Activated CD4-positive, alpha-beta T cell treated with anti-CD3 and anti-CD28 coated beads, Interleukin-2, amount 50 U/mL, for 16 hours (primary cell): ENCODE results near the gene CAPN15.

Source experiments
- DNase-seq: peaks from one replicate; pipeline ENCODE4 v3.0.0-alpha.2; 2020

CAPN15 gene

DNA sequence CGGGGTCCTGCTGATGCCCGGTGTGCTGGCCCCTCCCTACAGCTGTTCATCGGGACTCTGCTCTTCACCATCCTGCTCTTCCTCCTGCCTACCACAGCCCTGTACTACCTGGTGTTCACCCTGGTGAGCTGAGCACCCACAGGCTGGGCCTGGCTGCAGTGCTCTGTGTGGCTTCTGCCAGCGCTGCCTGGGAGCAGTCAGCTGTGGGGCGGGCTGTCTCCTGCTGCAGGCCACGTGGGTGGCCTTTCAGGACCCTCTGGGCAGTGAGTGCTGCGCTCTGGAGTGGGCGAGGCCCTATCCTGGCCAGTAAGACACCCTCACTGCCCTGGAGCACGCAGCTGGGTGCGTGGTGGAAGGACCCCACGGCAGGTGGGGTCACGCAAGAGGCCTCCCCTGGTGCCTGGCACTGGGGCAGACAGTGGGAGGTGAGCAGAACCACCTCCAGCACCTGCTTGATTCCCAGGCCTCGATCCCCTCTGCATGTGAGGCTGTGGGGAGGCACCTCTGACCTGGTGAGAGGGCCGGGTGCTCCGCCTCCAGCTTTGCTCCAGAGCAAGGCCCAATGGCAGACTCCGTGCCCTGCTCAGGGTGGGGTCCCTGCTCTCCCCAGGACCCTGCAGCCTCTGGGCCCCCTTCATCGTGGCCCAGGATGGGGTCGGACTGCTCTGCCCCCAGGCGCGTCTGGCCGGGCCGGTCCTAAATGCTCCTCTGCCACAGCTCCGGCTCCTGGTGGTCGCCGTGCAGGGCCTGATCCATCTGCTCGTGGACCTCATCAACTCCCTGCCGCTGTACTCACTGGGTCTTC, 52.8 kb downstream of the CAPN15 start:
- DNase-seq = no peak

DNA sequence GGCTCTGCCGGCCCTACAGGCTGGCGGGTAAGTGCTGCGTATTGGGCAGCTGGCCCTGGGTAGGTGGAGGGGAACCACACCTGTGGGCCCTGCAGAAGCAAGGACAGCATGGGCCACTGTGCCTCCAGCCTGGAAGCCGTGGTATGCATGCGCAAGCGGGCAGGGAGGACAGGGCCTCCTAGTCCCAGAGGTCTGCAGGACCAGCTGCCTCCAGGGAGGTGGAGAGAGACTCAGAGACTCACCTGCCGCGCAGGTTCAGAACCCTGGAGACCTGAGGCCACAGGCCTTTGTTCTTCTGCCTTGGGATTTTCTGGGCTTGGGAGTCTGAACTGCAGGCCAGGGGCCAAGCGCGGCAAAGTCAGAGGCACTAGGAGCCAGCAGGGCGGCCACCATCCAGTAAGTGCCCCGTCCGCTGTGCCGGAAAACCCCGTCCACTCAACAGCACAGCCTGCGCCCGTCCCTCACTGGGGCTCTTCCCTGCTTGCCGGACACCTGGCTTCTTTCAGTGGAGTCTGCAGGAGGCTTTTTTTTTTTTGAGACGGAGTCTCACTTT, 53.5 kb downstream of the CAPN15 start:
- DNase-seq = no peak

DNA sequence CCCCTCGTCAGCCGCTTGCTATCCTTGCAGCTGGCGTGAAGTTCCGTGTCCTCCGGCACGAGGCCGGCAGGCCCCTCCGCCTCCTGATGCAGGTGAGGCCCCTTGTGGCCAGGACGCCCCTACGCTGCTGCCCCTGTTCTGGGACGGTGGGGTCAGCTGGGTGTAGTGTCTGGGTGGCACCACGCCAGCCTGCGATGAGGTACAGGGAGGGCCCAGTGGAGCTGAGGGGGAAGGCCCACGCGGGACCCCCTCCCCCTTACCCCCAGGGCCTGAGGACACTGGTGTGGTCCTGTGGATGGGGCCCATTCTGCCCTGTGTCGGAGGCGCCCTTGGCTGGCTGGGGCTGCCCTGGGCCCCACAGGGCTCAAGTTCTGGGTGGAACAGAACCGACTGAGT, 54.7 kb downstream of the CAPN15 start:
- no peak for DNase-seq

DNA sequence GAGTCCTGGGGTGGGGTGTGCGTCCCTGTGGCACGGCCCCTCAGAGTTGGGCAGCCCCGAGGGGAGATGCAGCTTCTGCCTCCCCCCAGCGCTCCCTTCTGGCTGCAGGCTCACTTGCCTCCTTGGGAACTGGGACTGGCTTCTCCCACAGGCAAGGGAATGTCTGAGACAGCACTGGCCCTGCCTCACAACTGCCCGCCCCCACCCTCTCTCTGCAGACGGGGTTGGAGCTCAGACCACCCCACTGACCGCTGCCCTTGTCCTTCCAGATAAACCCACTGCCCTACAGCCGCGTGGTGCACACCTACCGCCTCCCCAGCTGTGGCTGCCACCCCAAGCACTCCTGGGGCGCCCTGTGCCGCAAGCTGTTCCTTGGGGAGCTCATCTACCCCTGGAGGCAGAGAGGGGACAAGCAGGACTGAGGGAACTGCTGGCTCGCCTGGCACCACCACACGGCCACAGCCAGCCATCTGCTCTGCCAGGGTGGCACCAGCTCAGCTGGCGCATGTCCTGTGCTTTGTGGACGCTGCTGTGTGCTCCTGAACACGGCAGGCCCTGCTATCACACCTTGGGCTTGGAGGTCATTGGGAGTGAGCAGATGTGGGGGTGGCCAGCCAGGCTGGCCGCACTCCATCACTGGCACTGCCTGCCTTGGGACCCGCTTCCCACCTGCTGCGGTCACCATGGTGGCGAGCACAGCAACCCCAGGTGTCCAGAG, 55.3 kb downstream of the CAPN15 start:
- DNase-seq = no peak

DNA sequence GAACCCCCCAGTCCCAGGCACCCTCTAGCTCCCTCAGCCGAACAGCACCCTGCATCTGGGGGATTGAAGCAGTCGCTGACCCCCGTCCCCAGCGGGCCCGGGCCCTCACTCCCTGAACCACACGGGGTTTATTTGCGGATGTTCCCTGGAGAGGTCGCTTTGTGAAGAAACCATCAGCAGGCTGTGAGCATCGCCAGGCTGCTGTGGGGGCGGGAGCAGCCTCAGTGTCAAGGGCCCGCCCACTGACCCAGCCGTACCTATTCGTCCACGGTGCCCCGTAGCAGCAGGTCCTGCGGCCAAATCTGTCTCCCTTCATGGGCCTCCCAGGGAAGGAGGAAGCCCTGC, 55.9 kb downstream of the CAPN15 start:
- DNase-seq = no peak

DNA sequence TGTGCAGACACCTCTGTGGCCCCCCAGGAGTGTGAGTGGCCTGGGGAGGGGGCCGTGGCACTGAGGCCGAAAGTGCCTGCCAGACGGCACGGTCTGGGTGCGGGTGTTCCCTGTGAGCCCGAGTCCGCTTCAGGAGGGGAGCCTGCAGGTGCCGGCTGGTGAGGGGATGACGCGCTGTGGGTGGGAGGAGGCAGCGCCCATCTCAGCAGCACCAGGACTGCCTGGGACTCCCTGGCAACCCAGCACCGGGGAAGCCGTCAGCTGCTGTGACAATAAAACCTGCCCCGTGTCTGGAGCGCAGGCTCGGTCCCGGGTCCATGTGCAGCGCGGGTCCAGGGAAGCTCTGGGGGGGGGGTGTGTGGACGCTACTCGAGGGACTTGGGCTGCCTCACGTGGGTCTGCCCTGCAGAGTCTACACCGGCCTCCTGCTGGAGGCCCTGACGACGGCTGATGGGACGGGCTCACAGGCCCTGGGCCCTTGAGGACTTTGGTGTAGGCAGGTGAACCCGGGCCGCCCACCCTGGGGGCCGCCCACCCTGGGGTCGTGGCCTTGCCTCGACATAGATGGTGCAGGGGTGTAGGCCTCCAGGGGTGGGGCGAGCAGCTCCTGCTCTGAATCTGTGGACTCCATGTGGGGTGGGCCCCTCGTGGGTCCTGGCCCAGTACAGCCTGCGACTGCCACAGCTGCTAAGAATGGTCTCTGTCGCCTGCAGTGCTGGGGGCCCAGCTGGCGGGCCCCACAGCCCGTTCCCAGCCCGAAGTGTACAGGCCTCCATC, 56.5 kb downstream of the CAPN15 start:
- no peak for DNase-seq

DNA sequence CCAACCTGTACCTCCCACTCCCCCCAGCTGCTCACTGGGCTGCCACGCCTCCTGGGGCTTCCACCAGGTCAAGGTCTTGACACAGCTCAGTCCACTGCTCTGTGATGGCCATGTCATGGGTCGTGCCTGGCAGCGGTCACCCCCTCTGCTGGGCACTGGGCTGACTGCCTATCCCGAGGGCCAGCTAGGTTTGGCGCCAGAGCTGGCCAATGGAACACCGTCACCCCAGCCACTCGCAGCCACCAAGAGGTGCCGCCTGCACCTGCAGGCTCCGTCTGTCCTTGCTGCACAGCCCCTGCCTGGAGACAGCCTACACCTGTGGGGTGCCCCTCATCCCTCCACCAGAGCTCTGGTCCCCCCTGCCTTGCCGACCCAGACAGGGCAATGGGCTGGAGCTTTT, 57.8 kb downstream of the CAPN15 start:
- DNase-seq = no peak

DNA sequence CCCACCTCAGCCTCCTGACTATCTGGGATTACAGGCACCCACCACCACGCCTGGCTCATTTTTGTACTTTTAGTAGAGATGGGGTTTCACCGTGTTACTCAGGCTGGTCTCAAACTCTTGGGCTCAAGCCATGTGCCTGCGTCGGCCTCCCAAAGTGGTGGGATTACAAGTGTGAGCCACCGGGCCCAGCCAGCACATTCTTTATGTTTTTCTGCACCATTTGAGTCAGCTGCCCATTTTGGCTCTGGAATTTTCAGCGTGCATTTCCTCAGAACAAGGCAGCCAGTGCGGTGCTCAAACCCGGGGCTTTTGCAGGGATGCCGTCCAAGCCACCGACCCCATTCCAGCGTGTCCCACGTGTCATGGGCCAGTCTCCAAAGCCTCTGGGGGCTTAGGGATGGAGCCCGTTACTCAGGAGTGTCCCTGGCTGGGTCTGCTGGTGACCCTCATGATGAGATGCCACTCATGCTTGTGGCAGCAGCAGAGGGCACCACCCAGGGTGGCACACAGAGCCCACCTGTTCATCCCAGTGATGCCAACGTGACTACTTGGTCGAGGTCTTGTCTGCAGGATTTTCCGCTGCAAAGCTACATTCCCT, 58.6 kb downstream of the CAPN15 start:
- DNase-seq = no peak

DNA sequence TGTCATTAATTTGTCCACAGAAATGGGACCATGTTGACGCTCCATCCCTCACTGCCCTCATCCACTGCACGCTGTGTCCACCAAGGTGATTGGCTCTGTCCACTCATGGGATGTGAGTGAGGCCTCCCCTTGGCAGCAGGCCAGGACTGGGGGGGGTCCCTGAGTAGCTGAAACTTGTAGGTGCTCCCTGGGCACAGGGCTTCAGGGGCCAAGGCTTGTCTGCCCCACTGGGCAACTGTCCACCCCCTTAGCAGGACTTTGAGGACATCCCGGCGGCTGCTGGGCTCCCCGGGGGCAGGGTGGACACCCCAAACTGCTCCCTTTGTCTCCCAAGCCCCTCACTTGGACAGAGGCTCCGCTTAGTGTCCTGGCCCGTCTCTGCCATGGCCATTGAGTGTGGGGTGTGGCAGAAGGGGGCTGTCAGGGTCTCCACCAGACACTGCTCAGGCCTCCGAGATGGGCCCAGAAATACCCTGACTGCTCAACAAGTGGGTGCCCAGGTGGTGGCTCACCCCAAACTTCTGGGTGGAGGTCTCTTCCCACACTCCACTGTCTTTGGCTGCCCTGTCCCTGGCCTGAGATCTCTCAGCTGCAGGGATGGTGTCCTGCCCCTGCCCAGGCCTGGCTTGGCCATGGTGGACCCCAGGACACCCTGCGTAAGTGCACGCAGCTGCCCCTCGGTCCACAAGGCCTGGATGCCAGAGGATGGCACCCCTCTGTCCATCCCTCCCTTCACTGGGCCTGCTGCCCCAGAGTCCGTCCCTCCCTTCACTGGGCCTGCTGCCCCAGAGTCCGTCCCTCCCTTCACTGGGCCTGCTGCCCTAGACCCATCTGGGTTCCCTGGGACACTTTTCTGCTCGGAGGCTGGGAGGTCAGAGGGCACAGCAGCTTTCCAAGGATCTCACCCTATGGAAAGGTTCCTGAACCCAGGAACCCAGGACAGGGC, 59.4 kb downstream of the CAPN15 start:
- no peak for DNase-seq

DNA sequence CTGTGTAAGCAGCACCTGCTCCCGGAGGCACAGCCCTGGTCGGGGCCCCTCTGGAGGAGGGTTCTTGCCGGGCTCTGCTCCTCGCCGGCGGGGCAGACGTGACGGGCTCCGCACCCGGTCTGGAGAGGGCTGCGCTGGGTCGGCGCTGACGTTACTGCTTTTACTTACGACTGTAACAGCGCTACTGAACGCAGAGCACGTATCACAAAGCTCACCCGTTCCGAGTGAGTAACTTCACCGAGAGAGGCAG, 61.1 kb downstream of the CAPN15 start:
- peak; percentile 66 for DNase-seq

DNA sequence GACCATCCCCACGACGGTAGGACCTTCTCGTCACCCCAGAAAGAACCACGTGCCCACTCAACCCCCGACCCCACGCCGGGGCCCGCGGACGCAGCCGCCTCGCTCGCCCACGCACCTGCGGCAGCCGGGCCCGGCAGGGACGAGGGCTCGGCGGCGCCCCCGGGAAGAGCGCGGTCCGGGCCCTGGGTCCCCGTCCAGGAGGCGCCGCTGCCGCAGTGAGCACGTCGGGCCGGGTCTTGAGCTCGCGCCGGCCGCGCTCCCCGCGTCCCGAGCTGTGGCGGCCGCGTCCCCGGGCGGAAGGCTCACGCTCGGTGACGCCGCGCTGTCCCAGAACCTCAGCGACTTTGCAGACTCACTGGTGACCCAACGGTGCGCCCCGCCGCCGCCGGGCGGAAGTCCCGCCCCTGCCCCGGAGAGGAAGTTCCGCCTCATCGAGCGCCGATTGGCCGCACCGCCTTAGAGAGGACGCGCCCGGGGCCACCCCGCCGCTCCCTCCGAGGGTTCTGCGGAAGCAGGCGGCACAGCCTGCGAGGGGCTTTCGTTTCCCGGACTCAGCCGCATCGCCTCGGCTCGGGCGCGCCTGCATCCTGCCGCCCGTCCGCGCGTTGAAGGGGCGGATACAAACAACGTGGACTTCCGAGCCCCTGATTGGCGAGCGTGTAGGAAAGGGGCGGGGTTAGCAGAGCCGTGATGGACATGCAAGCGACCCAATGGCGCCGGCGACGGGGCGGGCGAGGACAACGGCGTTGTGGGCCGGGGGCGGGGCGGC, 61.6 kb downstream of the CAPN15 start:
- DNase-seq = peak; percentile 97

DNA sequence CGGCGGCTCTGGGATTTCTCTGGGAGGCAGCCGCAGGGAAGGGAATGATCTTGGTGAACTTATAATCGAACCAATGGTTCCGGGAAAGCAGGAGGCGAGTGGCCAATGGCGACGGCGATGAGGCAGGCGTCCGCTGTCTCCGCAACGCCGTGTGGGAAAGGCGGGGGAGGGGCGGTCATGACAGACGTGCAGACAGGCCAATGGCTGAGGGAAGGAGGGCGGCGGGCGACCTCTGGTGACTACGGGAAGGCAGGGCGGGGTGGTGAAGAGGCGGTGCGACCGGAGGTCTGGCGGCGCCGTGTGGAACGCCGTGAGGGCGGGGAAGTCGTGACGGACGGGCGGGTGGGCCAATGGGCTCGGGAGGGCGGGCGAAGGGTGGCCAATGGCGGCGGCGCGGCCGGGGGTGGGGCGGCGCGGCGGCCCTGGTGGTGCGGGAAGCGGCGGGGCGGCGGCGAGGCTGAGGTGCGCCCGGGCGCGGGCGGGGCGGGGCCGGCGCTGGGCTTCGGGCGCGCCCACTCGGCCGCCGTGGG, 62.2 kb downstream of the CAPN15 start, which contains the start of gene RAB40C:
RAB40C (plus strand) TSS at position 409 of the 530 bp plus-strand sequence. CDS start 226 bp downstream, outside the sequence.
- peak; percentile 99 for DNase-seq

DNA sequence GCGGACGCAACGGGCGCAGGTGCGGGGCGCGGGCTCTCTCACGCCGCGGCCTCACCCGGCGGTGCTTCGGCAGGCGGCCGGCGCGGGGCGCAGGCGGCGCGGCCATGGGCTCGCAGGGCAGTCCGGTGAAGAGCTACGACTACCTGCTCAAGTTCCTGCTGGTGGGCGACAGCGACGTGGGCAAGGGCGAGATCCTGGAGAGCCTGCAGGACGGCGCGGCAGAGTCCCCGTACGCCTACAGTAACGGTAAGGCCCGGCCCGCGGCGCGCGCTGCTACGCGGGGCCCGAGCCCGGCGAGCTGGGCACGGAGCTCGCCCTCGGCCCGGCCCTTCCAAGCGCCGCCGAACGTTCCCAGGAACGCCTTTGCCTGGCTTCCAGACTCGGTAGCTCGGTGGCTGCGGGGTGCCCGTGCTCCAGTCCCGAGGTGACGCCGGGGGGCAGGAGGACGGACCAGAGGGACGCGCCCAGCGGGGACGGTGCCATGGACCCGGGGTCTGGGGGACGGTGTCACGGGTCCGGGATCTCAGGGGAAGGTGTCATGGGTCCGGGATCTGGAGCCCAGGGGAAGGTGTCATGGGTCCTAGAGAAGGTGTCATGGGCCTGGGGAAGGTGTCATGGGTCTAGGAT, 62.8 kb downstream of the CAPN15 start:
- no peak for DNase-seq

DNA sequence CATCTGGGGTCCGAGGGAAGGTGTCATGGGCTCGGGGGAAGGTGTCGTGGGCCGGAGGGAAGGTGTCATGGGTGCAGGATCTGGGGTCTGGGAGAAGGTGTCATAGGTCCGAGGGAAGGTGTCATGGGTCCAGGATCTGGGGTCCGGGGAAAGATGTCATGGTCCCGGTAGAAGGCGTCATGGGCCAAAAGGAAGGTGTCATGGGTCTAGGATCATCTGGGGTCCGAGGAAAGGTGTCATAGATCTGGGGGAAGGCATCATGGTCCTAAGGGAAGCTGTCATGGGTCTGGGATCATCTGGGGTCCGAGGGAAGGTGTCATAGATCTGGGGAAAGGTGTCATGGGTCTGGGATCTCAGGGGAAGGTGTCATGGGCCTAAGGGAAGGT, 63.3 kb downstream of the CAPN15 start:
- DNase-seq = no peak

DNA sequence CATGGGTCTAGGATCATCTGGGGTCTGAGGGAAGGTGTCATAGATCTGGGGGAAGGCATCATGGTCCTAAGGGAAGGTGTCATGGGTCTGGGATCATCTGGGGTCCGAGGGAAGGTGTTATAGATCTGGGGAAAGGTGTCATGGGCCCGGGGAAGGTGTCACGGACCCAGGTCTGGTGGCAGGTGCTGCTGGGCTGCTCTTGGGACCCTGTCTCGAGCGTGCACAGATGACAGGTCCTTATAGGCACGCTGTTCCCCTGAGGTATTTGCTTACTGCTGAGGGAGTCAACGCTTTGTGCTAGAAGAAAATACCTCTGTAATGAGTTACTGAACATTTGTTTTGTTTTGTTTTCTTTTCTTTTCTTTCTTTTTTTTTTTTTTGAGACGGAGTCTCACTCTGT, 63.7 kb downstream of the CAPN15 start:
- no peak for DNase-seq

DNA sequence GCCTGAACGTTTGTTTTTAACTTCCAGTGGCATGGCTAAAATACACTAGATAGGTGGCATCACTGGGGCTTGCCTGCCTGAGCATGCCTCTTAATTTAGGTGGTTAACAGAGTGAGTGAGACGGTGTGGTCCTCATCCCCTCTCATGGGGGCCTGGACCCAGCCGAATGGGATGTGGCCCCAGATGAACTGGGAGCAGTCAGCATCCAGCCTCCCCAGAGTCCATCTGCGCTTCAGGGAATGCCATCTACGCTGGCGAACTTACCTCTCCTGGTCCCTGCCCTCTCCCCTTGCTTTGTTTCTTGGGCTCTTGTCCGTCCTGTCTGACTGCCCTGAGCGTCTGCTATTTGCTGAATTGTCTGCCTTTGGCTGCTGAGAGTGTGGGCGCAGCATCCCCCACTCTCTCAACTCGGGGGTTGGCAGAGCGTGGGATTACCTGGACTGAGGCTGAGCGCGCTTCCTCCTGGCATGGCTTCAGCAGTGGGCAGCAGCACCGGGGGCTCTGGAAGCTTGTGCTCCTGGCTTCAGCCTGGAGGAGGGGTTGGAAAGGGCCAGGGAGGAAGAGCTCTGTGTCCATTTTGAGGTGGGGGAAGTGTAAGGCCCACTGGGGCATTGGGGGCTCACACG, 64.5 kb downstream of the CAPN15 start:
- no peak for DNase-seq

DNA sequence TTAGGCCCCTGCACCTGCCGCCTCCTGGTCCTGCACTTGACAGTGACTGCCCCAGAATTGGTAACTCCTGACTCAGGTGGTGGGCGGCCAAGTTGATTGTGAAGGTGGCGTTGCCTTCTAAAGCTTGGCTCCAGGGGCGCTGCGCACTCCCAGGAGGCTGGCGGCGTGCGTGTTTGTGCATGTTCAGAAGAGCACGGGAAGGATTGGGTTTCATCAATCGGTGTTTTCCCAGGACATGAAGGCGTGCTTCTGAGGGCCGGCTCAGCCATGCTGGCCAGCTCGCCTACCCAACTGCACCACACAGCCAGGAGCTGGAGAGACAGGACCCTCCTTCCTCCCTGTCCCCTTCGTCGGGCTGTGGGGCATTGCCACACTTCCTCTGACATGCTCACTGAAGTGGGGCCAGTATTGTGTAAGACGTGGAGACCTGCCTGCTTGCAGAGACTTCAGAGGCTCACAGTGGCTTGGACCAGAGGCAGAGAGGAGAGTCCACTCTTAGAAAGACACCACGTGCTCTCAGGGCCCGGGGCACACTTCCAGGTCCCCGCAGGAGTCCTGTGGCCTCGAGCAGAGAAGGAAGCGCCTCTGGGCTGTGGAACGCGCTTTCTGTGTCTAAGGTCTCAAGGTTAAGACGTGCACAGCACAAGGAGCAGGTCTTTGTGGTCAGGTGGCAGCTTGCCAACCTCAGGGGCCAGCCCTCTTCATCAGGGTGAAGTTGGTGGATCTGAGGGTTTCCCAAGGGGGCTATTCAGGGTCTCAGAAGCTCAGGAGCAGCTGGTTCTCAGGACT, 65.2 kb downstream of the CAPN15 start:
- no peak for DNase-seq

DNA sequence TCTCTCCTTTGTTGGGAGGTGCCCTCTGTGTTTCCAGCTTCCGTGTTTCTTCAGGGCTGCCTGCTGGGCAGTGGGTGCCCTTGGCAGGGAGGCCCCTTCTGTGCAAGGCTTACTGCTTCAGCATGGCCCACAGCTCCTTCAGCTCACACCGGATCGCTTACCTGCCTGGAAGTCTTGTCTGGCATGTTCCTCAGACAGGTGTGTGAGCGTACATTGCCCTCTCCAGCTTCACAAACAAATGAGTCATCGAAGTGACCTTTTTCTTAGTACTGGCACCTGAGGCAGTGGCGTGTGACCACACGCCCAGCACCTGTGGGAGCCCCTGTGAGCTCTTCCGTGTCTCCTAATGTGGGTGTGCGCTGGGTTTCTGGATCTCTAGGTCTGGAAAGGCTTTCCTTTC, 65.9 kb downstream of the CAPN15 start:
- DNase-seq = no peak

DNA sequence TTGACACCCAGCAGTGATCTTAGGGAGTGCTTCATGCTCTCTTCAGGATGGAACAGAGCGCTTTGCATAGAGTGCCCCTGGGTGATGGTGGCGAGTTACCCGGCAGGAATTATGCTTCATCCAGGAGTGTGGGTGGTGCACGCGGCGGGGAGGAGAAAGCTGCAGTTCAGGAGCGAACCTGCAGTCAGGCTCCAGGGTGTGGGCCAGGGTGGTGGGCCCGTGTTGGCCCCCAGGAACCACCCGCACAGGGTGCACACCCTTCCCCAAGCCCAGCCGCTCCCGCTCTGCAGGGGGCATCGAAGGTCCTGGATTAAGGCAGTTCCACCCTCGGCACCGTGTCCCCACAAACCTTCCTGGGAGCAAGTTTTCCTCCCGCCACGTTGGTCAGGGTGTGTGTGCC, 66.3 kb downstream of the CAPN15 start:
- no peak for DNase-seq
